H1 (cell line): ENCODE data around the gene OTOS. TPM values are rescaled to one million over a fixed set of nuclear protein-coding genes. Genes with fewer than 3 reads are reported as not detected.

ENCODE experiments used
- CBX5 ChIP-seq: fragments of 300-800, 300-1000 bp; sonication (generic); IDR thresholded peaks from 2 replicates; pipeline ENCODE4 v1.7.1; 2016; ENCODE audit warnings: antibody characterized with exemption, low read length, low read depth
- MAFK ChIP-seq: IDR thresholded peaks from 2 replicates; pipeline ENCODE4 v1.6.1; 2012; ENCODE audit warnings: low read depth, mild to moderate bottlenecking, improper control_type of control experiment, low read length
- PHF8 ChIP-seq: fragments of 200-600 bp; sonication (generic); conservative IDR thresholded peaks from 2 replicates; pipeline ENCODE4 v1.7.1; 2012; ENCODE audit warnings: low read depth, mild to moderate bottlenecking, inconsistent platforms, low read length, moderate library complexity
- SIX5 ChIP-seq: IDR thresholded peaks from 2 replicates; pipeline ENCODE4 v1.6.1; 2011; ENCODE audit warnings: mild to moderate bottlenecking, low read depth, low read length
- TAF1 ChIP-seq: IDR thresholded peaks from 2 replicates; pipeline ENCODE4 v1.6.1; 2011; ENCODE audit warnings: mild to moderate bottlenecking, low read depth, low read length
- TBP ChIP-seq: IDR thresholded peaks from 2 replicates; pipeline ENCODE4 v1.6.1; 2011; ENCODE audit warnings: low read depth, low read length, improper control_type of control experiment
- YY1 ChIP-seq: IDR thresholded peaks from 2 replicates; pipeline ENCODE4 v1.6.1; 2011; ENCODE audit warnings: low read depth, mild to moderate bottlenecking, low read length
- polyA plus RNA-seq, 7 experiments: library from polyadenylated mRNA; depleted of rRNA in 3 of 7; stranded (reverse) in 5 of 7; unstranded in 2 of 7; fragments of >200 nt in 5 of 7; fragments of 200-250 nt in 2 of 7; gene quantifications; 1 replicate in 5 of 7; 2 replicates in 1 of 7; 4 replicates in 1 of 7; pipeline versions ENCODE4 v1.2.1 to v1.2.3, GENCODE V29; 2011 to 2013; ENCODE audit warnings: missing spikeins in 2 of 7, mixed read lengths in 2 of 7
- total RNA-seq: library from RNA; stranded (reverse); fragmentation: NEBNext Ultra II Directional; extraction: Animal tissue kit (Norgen Biotek cat#: 25700); gene quantifications from 2 replicates; pipeline ENCODE4 v1.2.1, GENCODE V29; 2021
- TF ChIP-seq, protein P1 (sequence below): IDR thresholded peaks from 2 replicates; pipeline ENCODE4 v1.6.1; 2011; ENCODE audit warnings: low read length, improper control_type of control experiment
- TF ChIP-seq, protein P2 (sequence below), 3 experiments: IDR thresholded peaks; 1 replicate in 2 of 3; 2 replicates in 1 of 3; pipeline versions ENCODE4 v1.5.1 to v1.6.1; 2011; ENCODE audit warnings: low read length in 3 of 3, mild to moderate bottlenecking in 3 of 3, inconsistent platforms in 2 of 3, low read depth in 1 of 3, moderate library complexity in 1 of 3; ENCODE audit not compliant: insufficient read depth in 1 of 3; ENCODE audit errors: control extremely low read depth in 1 of 3

The OTOS gene
- total and polyA plus RNA-seq, 2 of the 8 experiments (the other 6 are each of a cell fraction or from before 2014, with no cell fraction given): 0.17 TPM; not detected in 1

DNA sequence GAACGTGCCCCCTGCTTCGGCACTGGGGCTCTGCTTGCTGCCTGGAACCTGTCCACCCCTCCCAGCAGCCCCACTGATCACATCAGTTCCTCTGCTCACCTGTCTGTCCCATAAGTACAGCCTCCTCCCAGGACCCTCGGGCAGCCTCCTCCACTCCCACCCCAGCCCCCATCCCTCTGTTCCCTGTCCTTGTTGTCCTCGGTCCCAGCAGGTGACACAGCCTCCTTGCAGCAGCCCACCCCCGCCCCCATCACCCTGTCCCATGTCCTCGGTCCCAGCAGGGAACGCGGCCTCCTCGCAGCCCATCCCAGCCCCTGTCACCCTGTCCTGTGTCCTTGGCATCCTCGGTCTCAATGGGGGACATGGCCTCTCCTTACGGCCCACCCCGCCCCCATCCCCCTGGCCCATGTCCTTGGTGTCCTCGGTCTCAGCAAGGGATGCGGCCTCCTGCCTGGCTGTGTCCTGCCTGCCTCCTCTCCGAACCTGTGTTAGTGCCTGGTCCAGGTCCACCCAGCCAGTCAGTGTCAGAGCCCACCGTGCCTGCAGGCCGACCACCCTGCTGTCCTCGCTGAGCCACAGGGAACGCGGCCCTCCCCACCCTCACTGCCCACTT lies 4.3 kb upstream of the OTOS start (continued):
- TF ChIP-seq, protein P1, sequence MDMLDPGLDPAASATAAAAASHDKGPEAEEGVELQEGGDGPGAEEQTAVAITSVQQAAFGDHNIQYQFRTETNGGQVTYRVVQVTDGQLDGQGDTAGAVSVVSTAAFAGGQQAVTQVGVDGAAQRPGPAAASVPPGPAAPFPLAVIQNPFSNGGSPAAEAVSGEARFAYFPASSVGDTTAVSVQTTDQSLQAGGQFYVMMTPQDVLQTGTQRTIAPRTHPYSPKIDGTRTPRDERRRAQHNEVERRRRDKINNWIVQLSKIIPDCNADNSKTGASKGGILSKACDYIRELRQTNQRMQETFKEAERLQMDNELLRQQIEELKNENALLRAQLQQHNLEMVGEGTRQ: no peak
- TF ChIP-seq YY1: no peak
- TF ChIP-seq MAFK: no peak
- no peak for TF ChIP-seq SIX5
- TF ChIP-seq PHF8: no peak
- TF ChIP-seq TAF1: no peak
- TF ChIP-seq CBX5: no peak
- no peak for TF ChIP-seq TBP
- TF ChIP-seq, protein P2, sequence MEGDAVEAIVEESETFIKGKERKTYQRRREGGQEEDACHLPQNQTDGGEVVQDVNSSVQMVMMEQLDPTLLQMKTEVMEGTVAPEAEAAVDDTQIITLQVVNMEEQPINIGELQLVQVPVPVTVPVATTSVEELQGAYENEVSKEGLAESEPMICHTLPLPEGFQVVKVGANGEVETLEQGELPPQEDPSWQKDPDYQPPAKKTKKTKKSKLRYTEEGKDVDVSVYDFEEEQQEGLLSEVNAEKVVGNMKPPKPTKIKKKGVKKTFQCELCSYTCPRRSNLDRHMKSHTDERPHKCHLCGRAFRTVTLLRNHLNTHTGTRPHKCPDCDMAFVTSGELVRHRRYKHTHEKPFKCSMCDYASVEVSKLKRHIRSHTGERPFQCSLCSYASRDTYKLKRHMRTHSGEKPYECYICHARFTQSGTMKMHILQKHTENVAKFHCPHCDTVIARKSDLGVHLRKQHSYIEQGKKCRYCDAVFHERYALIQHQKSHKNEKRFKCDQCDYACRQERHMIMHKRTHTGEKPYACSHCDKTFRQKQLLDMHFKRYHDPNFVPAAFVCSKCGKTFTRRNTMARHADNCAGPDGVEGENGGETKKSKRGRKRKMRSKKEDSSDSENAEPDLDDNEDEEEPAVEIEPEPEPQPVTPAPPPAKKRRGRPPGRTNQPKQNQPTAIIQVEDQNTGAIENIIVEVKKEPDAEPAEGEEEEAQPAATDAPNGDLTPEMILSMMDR (IDR thresholded peaks at IDR 0.05; ENCODE audit: control extremely low read depth in 1 of 3, insufficient read depth in 1 of 3, low read depth in 1 of 3, low read length in 3 of 3): no peak
